ENCODE results near the gene TUBB4B.
A peak's percentile ranks its signal among the peaks of the same experiment; 100 is the strongest.

TUBB4B gene

GRCh38 chr9:137225699-137226331 is 15.3 kb upstream of the TUBB4B start:
- no peak for DNase-seq (ENCODE audit: low read depth in 2 of 2)

GRCh38 chr9:137226338-137227053 is 14.6 kb upstream of the TUBB4B start:
- DNase-seq (ENCODE audit: low read depth in 2 of 2) = no peak

- peak; percentile 77 to 79 for DNase-seq (ENCODE audit: low read depth in 2 of 2)
Measured at GRCh38 chr9:137227054-137227852, 13.8 kb upstream of the TUBB4B start, which contains the start of gene RNF224. Gene RNF224 (plus strand): TSS chr9:137227502. CDS start chr9:137228336, 834 bp downstream.

GRCh38 chr9:137227853-137228505 is 13.1 kb upstream of the TUBB4B start:
- DNase-seq (ENCODE audit: low read depth in 2 of 2) = no peak

- no peak for DNase-seq (ENCODE audit: low read depth in 2 of 2)
Measured at GRCh38 chr9:137228506-137228967, 12.6 kb upstream of the TUBB4B start.

- DNase-seq (ENCODE audit: low read depth in 2 of 2) = no peak
Measured at GRCh38 chr9:137228968-137229896, 11.9 kb upstream of the TUBB4B start.

GRCh38 chr9:137229903-137230704 is 11.0 kb upstream of the TUBB4B start:
- no peak for DNase-seq (ENCODE audit: low read depth in 2 of 2)

GRCh38 chr9:137230705-137231371 is 10.2 kb upstream of the TUBB4B start, which contains the start of gene SLC34A3:
Gene SLC34A3 (plus strand): TSS chr9:137230901. CDS start chr9:137231703, 802 bp downstream.
- no peak for DNase-seq (ENCODE audit: low read depth in 2 of 2)

- DNase-seq (ENCODE audit: low read depth in 2 of 2) = no peak
Measured at GRCh38 chr9:137231372-137232039, 9.6 kb upstream of the TUBB4B start.

GRCh38 chr9:137232101-137232500 is 9.0 kb upstream of the TUBB4B start:
- no peak for DNase-seq (ENCODE audit: low read depth in 2 of 2)

- no peak for DNase-seq (ENCODE audit: low read depth in 2 of 2)
Measured at GRCh38 chr9:137232510-137232909, 8.6 kb upstream of the TUBB4B start.

- DNase-seq (ENCODE audit: low read depth in 2 of 2) = no peak
Measured at GRCh38 chr9:137233143-137233980, 7.7 kb upstream of the TUBB4B start.

GRCh38 chr9:137234055-137234697 is 6.9 kb upstream of the TUBB4B start:
- DNase-seq (ENCODE audit: low read depth in 2 of 2) = no peak

GRCh38 chr9:137234758-137235423 is 6.2 kb upstream of the TUBB4B start:
- no peak for DNase-seq (ENCODE audit: low read depth in 2 of 2)

GRCh38 chr9:137235424-137236237 is 5.5 kb upstream of the TUBB4B start:
- no peak for DNase-seq (ENCODE audit: low read depth in 2 of 2)
